Measurements from ENCODE around the gene PURB. TPM values are rescaled to one million over a fixed set of nuclear protein-coding genes. Genes with fewer than 3 reads are reported as not detected.
"Not testable (repeated sequence)": the region's sequence is repeated elsewhere in the genome, so short reads cannot be mapped to it uniquely, and the experiment has no call there.

PURB gene
- total RNA-seq, 1 experiment from 2014 or later = 8.9 TPM

- no peak overlapping the region for H3K4me3 ChIP-seq (ENCODE audit: low read length)
- H3K27ac ChIP-seq (ENCODE audit: low read length) = no peak overlapping the region
- H3K9ac ChIP-seq (ENCODE audit: low read length) = no peak overlapping the region
- intact Hi-C loops (cut with micrococcal nuclease) = no loop called here
- no TSS peak for BruUV-seq (replicated peaks)
- peaks cover 2% of the 10 kb centered on the region; the same call in 1 of the 2 replicates for H3K79me2 ChIP-seq (ENCODE audit: low read length)
- TF ChIP-seq, protein P1, sequence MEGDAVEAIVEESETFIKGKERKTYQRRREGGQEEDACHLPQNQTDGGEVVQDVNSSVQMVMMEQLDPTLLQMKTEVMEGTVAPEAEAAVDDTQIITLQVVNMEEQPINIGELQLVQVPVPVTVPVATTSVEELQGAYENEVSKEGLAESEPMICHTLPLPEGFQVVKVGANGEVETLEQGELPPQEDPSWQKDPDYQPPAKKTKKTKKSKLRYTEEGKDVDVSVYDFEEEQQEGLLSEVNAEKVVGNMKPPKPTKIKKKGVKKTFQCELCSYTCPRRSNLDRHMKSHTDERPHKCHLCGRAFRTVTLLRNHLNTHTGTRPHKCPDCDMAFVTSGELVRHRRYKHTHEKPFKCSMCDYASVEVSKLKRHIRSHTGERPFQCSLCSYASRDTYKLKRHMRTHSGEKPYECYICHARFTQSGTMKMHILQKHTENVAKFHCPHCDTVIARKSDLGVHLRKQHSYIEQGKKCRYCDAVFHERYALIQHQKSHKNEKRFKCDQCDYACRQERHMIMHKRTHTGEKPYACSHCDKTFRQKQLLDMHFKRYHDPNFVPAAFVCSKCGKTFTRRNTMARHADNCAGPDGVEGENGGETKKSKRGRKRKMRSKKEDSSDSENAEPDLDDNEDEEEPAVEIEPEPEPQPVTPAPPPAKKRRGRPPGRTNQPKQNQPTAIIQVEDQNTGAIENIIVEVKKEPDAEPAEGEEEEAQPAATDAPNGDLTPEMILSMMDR (conservative IDR thresholded peaks at IDR 0.05; ENCODE audit: low read depth, low read length) = no peak
- TF ChIP-seq EZH2phosphoT487 (IDR thresholded peaks at IDR 0.05; ENCODE audit: borderline replicate concordance, low read length) (no peak), EZH2 (IDR thresholded peaks at IDR 0.05; ENCODE audit: low read length, unreplicated experiment) (no peak)
- no peaks in the 10 kb centered on the region for H3K9me3 ChIP-seq (ENCODE audit: low read length)
- no peaks in the 10 kb centered on the region for H4K20me1 ChIP-seq (ENCODE audit: low read length)
- no peak overlapping the region for H3K4me2 ChIP-seq (ENCODE audit: low read length)
- no peak for DNase-seq
- peaks cover under 1% of the 10 kb centered on the region for H3K4me1 ChIP-seq (ENCODE audit: insufficient read depth, low read length)
- no peak overlapping the region for H2AFZ ChIP-seq (ENCODE audit: low read length)
- H3K36me3 ChIP-seq (ENCODE audit: low read depth, low read length) = no peaks in the 10 kb centered on the region
- ChIA-PET CTCF (no interaction called here), POLR2A (ENCODE audit: unreplicated experiment) (no interaction called here)
- H3K27me3 ChIP-seq (ENCODE audit: low read length) = no peaks in the 10 kb centered on the region
- H3F3A ChIP-seq (ENCODE audit: low read length, unreplicated experiment) = no peaks in the 10 kb centered on the region
- no peaks in the 10 kb centered on the region for H3K9me2 ChIP-seq (replicated peaks; ENCODE audit: low read length)
- ATAC-seq = no peak
Measured at GRCh38 chr7:44872787-44873186, 12.5 kb downstream of the PURB start.

GRCh38 chr7:44871918-44872317 lies 13.4 kb downstream of the PURB start:
- H2AFZ ChIP-seq (ENCODE audit: low read length); H3K9me2 ChIP-seq (replicated peaks; ENCODE audit: low read length); ATAC-seq; H3K36me3 ChIP-seq (ENCODE audit: low read depth, low read length); CTCF ChIA-PET; H3K4me2 ChIP-seq (ENCODE audit: low read length); H3F3A ChIP-seq (ENCODE audit: low read length, unreplicated experiment); H3K27ac ChIP-seq (ENCODE audit: low read length); H3K9ac ChIP-seq (ENCODE audit: low read length); H3K9me3 ChIP-seq (ENCODE audit: low read length); H3K4me3 ChIP-seq (ENCODE audit: low read length); DNase-seq; H4K20me1 ChIP-seq (ENCODE audit: low read length); H3K79me2 ChIP-seq (ENCODE audit: low read length); H3K27me3 ChIP-seq (ENCODE audit: low read length); intact Hi-C loops (cut with micrococcal nuclease); BruUV-seq (replicated peaks); POLR2A ChIA-PET (ENCODE audit: unreplicated experiment); H3K4me1 ChIP-seq (ENCODE audit: insufficient read depth, low read length): not testable (repeated sequence)

DNA sequence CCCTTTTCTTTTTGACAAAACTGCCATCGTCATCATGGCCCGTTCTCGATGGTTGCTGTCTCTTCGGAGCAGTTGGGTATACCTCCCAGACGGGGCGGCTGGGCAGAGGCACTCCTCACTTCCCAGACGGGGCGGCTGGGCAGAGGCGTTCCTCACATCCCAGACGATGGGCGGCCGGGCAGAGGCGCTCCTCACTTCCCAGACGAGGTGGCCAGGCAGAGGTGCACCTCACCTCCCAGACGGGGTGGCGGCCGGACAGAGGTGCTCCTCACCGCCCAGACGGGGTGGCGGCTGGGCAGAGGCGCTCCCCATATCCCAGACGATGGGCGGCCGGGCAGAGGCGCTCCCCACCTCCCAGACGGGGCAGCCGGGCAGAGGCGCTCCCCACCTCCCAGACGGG lies 14.6 kb downstream of the PURB start:
- H3K79me2 ChIP-seq (ENCODE audit: low read length); H2AFZ ChIP-seq (ENCODE audit: low read length); H3K9ac ChIP-seq (ENCODE audit: low read length); DNase-seq; H3K4me1 ChIP-seq (ENCODE audit: insufficient read depth, low read length); H3K9me3 ChIP-seq (ENCODE audit: low read length); BruUV-seq (replicated peaks); H3K36me3 ChIP-seq (ENCODE audit: low read depth, low read length); H3F3A ChIP-seq (ENCODE audit: low read length, unreplicated experiment); H3K9me2 ChIP-seq (replicated peaks; ENCODE audit: low read length); ATAC-seq; CTCF ChIA-PET; H3K27me3 ChIP-seq (ENCODE audit: low read length); H3K4me2 ChIP-seq (ENCODE audit: low read length); H3K27ac ChIP-seq (ENCODE audit: low read length); POLR2A ChIA-PET (ENCODE audit: unreplicated experiment); H3K4me3 ChIP-seq (ENCODE audit: low read length); intact Hi-C loops (cut with micrococcal nuclease); H4K20me1 ChIP-seq (ENCODE audit: low read length): not testable (repeated sequence)

- DNase-seq; H3K9me2 ChIP-seq (replicated peaks; ENCODE audit: low read length); ATAC-seq; H3K79me2 ChIP-seq (ENCODE audit: low read length); CTCF ChIA-PET; POLR2A ChIA-PET (ENCODE audit: unreplicated experiment); H3K9me3 ChIP-seq (ENCODE audit: low read length); H3K4me1 ChIP-seq (ENCODE audit: insufficient read depth, low read length); H3K4me2 ChIP-seq (ENCODE audit: low read length); H3F3A ChIP-seq (ENCODE audit: low read length, unreplicated experiment); H2AFZ ChIP-seq (ENCODE audit: low read length); intact Hi-C loops (cut with micrococcal nuclease); H3K9ac ChIP-seq (ENCODE audit: low read length); H3K27ac ChIP-seq (ENCODE audit: low read length); H3K4me3 ChIP-seq (ENCODE audit: low read length); H3K27me3 ChIP-seq (ENCODE audit: low read length); H3K36me3 ChIP-seq (ENCODE audit: low read depth, low read length); H4K20me1 ChIP-seq (ENCODE audit: low read length); BruUV-seq (replicated peaks): not testable (repeated sequence)
Measured at GRCh38 chr7:44870336-44870735, 15.0 kb downstream of the PURB start.

Measured in PC-3 (cell line).